SK-N-SH treated with all-trans-retinoic acid at 6 μM for 48 hours (cell line): ENCODE measurements around the gene SLC8A3.

Experiments used
- ATAC-seq: fragments of 200-7000 bp; cut with Tn5 transposase; 3 replicates; pipeline ENCODE4 v1.9.1; 2020; ENCODE audit warnings: mild to moderate bottlenecking, moderate library complexity
- ARNTL ChIP-seq: fragments of 450-650 bp; formaldehyde crosslinking; IDR thresholded peaks from 2 replicates; pipeline ENCODE4 v1.5.0; 2020; ENCODE audit warnings: low read depth, mild to moderate bottlenecking, moderate library complexity, borderline replicate concordance
- BACH2 ChIP-seq: fragments of 250-450 bp; sonication (Bioruptor Pico); IDR thresholded peaks from 2 replicates; pipeline ENCODE4 v1.9.0; 2021; ENCODE audit warnings: mild to moderate bottlenecking, borderline replicate concordance
- CSDC2 ChIP-seq: fragments of 250-450 bp; sonication (Bioruptor Pico); IDR thresholded peaks from 2 replicates; pipeline ENCODE4 v1.5.0; 2020; ENCODE audit warnings: mild to moderate bottlenecking, moderate library complexity
- ESRRG ChIP-seq: fragments of 250-450 bp; sonication (Bioruptor Pico); IDR thresholded peaks from 2 replicates; pipeline ENCODE4 v1.6.1; 2021; ENCODE audit warnings: mild to moderate bottlenecking
- GLIS3 ChIP-seq: fragments of 250-450 bp; sonication (Bioruptor Pico); IDR thresholded peaks from 2 replicates; pipeline ENCODE4 v1.5.0; 2020; ENCODE audit warnings: mild to moderate bottlenecking, moderate library complexity
- ISL1 ChIP-seq: fragments of 250-450 bp; sonication (Bioruptor Pico); IDR thresholded peaks from 2 replicates; pipeline ENCODE4 v2.1.2; 2022; ENCODE audit warnings: mild to moderate bottlenecking, moderate library complexity
- OSR1 ChIP-seq: fragments of 250-450 bp; sonication (Bioruptor Pico); IDR thresholded peaks from 2 replicates; pipeline ENCODE4 v1.8.0; 2022; ENCODE audit warnings: moderate library complexity, mild to moderate bottlenecking, inconsistent platforms
- PPARA ChIP-seq: fragments of 250-450 bp; sonication (Bioruptor Pico); IDR thresholded peaks from 2 replicates; pipeline ENCODE4 v1.5.0; 2020; ENCODE audit warnings: mild to moderate bottlenecking, borderline replicate concordance
- RARB ChIP-seq: fragments of 250-450 bp; sonication (Bioruptor Pico); IDR thresholded peaks from 2 replicates; pipeline ENCODE4 v1.8.0; 2021; ENCODE audit warnings: mild to moderate bottlenecking, moderate library complexity
- SNAI2 ChIP-seq: fragments of 250-450 bp; sonication (Bioruptor Pico); IDR thresholded peaks from 2 replicates; pipeline ENCODE4 v1.5.0; 2020; ENCODE audit warnings: mild to moderate bottlenecking, moderate library complexity
- TCF4 ChIP-seq: fragments of 250-450 bp; sonication (Bioruptor Pico); IDR thresholded peaks from 2 replicates; pipeline ENCODE4 v1.8.0; 2021; ENCODE audit warnings: mild to moderate bottlenecking, moderate library complexity, borderline replicate concordance
- TOX ChIP-seq: fragments of 250-450 bp; sonication (Bioruptor Pico); IDR thresholded peaks from 2 replicates; pipeline ENCODE4 v1.8.0; 2021; ENCODE audit warnings: mild to moderate bottlenecking, moderate library complexity, borderline replicate concordance
- ZC3H10 ChIP-seq: fragments of 250-450 bp; sonication (Bioruptor Pico); IDR thresholded peaks from 2 replicates; pipeline ENCODE4 v1.5.1; 2021; ENCODE audit warnings: mild to moderate bottlenecking, moderate library complexity
- ZFP3 ChIP-seq: fragments of 250-450 bp; sonication (Bioruptor Pico); IDR thresholded peaks from 2 replicates; pipeline ENCODE4 v1.5.0; 2020; ENCODE audit warnings: mild to moderate bottlenecking, moderate library complexity
- ZFP30 ChIP-seq: fragments of 450-650 bp; formaldehyde crosslinking; IDR thresholded peaks from 2 replicates; pipeline ENCODE4 v1.5.0; 2022; ENCODE audit warnings: mild to moderate bottlenecking, moderate library complexity
- ZNF565 ChIP-seq: fragments of 450-650 bp; formaldehyde crosslinking; conservative IDR thresholded peaks from 2 replicates; pipeline ENCODE4 v1.5.0; 2020; ENCODE audit warnings: low read depth, mild to moderate bottlenecking, moderate library complexity
- ZNF70 ChIP-seq: fragments of 450-650 bp; formaldehyde crosslinking; IDR thresholded peaks from 2 replicates; pipeline ENCODE4 v1.5.0; 2020; ENCODE audit warnings: mild to moderate bottlenecking, moderate library complexity
- ZNF8 ChIP-seq: fragments of 450-650 bp; formaldehyde crosslinking; IDR thresholded peaks from 2 replicates; pipeline ENCODE4 v1.5.0; 2020; ENCODE audit warnings: mild to moderate bottlenecking, moderate library complexity
- TF ChIP-seq, protein P1 (sequence below): fragments of 250-450 bp; sonication (Bioruptor Pico); IDR thresholded peaks from 2 replicates; pipeline ENCODE4 v1.8.0; 2021; ENCODE audit warnings: low read depth, mild to moderate bottlenecking, moderate library complexity, borderline replicate concordance
- TF ChIP-seq, protein P2 (sequence below): fragments of 250-450 bp; sonication (Bioruptor Pico); IDR thresholded peaks from 2 replicates; pipeline ENCODE4 v1.5.1; 2020; ENCODE audit warnings: low read depth, mild to moderate bottlenecking, moderate library complexity
- TF ChIP-seq, protein P3 (sequence below): fragments of 250-450 bp; sonication (Bioruptor Pico); IDR thresholded peaks from 2 replicates; pipeline ENCODE4 v1.5.1; 2021; ENCODE audit warnings: mild to moderate bottlenecking, moderate library complexity
- TF ChIP-seq, protein P4 (sequence below): fragments of 250-450 bp; sonication (Bioruptor Pico); IDR thresholded peaks from 2 replicates; pipeline ENCODE4 v1.8.0; 2020; ENCODE audit warnings: mild to moderate bottlenecking, moderate library complexity, borderline replicate concordance
- TF ChIP-seq, protein P5 (sequence below): fragments of 250-450 bp; sonication (Bioruptor Pico); IDR thresholded peaks from 2 replicates; pipeline ENCODE4 v1.5.0; 2020; ENCODE audit warnings: mild to moderate bottlenecking, moderate library complexity

SLC8A3 gene

DNA sequence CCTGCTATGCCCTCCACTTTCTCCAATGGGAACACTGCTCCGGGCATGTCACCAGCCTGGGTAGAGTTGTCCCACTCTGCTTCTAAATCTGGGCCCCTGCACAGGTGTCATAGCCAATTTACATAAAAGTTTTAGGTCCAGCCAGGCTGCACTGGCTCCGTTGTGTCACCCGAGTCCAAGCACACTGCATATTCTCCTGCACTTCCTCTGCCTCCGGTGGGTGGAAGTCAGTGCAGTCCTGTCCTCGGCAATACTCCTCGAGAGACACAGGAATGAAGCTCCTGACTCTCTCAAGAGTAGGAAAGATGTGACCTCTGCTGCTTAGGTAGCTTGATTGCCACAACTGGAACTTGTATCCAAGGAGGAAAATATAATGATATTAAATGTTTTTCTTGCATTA is 15.2 kb downstream of the SLC8A3 start:
- TF ChIP-seq BACH2 (CRISPR knock-in tag), result no peak
- no peak for ATAC-seq

DNA sequence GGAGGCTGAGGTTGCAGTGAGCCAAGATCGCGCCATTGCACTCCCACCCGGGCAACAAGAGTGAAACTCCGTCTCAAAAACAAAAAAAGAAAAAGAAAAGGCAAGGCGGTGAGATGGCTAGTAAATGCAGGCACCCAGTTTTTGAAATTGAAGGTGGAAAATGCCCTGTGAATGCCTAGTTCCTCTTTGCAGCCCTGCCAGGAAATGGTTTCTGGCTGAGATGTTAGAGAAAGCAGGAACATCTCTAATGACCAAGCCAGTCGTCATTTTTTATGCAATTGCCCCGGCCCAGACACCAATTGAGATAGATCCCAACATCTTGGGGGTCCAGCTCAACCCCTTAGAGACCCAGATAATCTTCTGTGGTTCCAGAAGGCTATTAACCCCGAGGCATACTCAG is 17.0 kb downstream of the SLC8A3 start:
- TF ChIP-seq ZFP3 (CRISPR knock-in tag) (no peak), ZNF565 (CRISPR knock-in tag) (no peak), TCF4 (CRISPR knock-in tag) (no peak), SNAI2 (no peak), ZC3H10 (CRISPR knock-in tag) (no peak), ZFP30 (CRISPR knock-in tag) (no peak), OSR1 (CRISPR knock-in tag) (no peak), RARB (CRISPR knock-in tag) (no peak), ZNF8 (CRISPR knock-in tag) (no peak), ZNF70 (CRISPR knock-in tag) (no peak), ESRRG (no peak), ISL1 (CRISPR knock-in tag) (no peak), BACH2 (CRISPR knock-in tag) (no peak), CSDC2 (CRISPR knock-in tag) (no peak), PPARA (no peak)
- TF ChIP-seq, protein P1, sequence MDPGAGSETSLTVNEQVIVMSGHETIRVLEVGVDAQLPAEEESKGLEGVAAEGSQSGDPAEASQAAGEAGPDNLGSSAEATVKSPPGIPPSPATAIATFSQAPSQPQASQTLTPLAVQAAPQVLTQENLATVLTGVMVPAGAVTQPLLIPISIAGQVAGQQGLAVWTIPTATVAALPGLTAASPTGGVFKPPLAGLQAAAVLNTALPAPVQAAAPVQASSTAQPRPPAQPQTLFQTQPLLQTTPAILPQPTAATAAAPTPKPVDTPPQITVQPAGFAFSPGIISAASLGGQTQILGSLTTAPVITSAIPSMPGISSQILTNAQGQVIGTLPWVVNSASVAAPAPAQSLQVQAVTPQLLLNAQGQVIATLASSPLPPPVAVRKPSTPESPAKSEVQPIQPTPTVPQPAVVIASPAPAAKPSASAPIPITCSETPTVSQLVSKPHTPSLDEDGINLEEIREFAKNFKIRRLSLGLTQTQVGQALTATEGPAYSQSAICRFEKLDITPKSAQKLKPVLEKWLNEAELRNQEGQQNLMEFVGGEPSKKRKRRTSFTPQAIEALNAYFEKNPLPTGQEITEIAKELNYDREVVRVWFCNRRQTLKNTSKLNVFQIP (CRISPR knock-in tag), result no peak
- TF ChIP-seq, protein P2, sequence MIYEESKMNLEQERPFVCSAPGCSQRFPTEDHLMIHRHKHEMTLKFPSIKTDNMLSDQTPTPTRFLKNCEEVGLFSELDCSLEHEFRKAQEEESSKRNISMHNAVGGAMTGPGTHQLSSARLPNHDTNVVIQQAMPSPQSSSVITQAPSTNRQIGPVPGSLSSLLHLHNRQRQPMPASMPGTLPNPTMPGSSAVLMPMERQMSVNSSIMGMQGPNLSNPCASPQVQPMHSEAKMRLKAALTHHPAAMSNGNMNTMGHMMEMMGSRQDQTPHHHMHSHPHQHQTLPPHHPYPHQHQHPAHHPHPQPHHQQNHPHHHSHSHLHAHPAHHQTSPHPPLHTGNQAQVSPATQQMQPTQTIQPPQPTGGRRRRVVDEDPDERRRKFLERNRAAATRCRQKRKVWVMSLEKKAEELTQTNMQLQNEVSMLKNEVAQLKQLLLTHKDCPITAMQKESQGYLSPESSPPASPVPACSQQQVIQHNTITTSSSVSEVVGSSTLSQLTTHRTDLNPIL (CRISPR knock-in tag), result no peak
- ATAC-seq, result no peak

- no peak for ATAC-seq
- TF ChIP-seq SNAI2 (no peak), ZNF8 (CRISPR knock-in tag) (no peak), TCF4 (CRISPR knock-in tag) (no peak), RARB (CRISPR knock-in tag) (no peak)
- TF ChIP-seq, all 23 proteins: peak for 0
Measured at GRCh38 chr14:70170976-70171375, 17.8 kb downstream of the SLC8A3 start.

GRCh38 chr14:70168406-70168805 is 20.3 kb downstream of the SLC8A3 start:
- TF ChIP-seq, protein P1 (CRISPR knock-in tag), result no peak
- TF ChIP-seq TOX (CRISPR knock-in tag) (no peak), ZFP30 (CRISPR knock-in tag) (no peak), RARB (CRISPR knock-in tag) (no peak), PPARA (no peak), SNAI2 (no peak), CSDC2 (CRISPR knock-in tag) (no peak), ARNTL (no peak), ZC3H10 (CRISPR knock-in tag) (no peak), GLIS3 (CRISPR knock-in tag) (no peak), ESRRG (no peak), BACH2 (CRISPR knock-in tag) (no peak), TCF4 (CRISPR knock-in tag) (no peak), ZNF8 (CRISPR knock-in tag) (no peak), ZNF565 (CRISPR knock-in tag) (no peak)
- TF ChIP-seq, protein P3, sequence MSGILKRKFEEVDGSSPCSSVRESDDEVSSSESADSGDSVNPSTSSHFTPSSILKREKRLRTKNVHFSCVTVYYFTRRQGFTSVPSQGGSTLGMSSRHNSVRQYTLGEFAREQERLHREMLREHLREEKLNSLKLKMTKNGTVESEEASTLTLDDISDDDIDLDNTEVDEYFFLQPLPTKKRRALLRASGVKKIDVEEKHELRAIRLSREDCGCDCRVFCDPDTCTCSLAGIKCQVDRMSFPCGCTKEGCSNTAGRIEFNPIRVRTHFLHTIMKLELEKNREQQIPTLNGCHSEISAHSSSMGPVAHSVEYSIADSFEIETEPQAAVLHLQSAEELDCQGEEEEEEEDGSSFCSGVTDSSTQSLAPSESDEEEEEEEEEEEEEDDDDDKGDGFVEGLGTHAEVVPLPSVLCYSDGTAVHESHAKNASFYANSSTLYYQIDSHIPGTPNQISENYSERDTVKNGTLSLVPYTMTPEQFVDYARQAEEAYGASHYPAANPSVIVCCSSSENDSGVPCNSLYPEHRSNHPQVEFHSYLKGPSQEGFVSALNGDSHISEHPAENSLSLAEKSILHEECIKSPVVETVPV, result no peak
- TF ChIP-seq, protein P2 (CRISPR knock-in tag), result no peak
- TF ChIP-seq, protein P4, sequence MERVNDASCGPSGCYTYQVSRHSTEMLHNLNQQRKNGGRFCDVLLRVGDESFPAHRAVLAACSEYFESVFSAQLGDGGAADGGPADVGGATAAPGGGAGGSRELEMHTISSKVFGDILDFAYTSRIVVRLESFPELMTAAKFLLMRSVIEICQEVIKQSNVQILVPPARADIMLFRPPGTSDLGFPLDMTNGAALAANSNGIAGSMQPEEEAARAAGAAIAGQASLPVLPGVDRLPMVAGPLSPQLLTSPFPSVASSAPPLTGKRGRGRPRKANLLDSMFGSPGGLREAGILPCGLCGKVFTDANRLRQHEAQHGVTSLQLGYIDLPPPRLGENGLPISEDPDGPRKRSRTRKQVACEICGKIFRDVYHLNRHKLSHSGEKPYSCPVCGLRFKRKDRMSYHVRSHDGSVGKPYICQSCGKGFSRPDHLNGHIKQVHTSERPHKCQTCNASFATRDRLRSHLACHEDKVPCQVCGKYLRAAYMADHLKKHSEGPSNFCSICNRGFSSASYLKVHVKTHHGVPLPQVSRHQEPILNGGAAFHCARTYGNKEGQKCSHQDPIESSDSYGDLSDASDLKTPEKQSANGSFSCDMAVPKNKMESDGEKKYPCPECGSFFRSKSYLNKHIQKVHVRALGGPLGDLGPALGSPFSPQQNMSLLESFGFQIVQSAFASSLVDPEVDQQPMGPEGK (CRISPR knock-in tag), result no peak
- TF ChIP-seq, protein P5, sequence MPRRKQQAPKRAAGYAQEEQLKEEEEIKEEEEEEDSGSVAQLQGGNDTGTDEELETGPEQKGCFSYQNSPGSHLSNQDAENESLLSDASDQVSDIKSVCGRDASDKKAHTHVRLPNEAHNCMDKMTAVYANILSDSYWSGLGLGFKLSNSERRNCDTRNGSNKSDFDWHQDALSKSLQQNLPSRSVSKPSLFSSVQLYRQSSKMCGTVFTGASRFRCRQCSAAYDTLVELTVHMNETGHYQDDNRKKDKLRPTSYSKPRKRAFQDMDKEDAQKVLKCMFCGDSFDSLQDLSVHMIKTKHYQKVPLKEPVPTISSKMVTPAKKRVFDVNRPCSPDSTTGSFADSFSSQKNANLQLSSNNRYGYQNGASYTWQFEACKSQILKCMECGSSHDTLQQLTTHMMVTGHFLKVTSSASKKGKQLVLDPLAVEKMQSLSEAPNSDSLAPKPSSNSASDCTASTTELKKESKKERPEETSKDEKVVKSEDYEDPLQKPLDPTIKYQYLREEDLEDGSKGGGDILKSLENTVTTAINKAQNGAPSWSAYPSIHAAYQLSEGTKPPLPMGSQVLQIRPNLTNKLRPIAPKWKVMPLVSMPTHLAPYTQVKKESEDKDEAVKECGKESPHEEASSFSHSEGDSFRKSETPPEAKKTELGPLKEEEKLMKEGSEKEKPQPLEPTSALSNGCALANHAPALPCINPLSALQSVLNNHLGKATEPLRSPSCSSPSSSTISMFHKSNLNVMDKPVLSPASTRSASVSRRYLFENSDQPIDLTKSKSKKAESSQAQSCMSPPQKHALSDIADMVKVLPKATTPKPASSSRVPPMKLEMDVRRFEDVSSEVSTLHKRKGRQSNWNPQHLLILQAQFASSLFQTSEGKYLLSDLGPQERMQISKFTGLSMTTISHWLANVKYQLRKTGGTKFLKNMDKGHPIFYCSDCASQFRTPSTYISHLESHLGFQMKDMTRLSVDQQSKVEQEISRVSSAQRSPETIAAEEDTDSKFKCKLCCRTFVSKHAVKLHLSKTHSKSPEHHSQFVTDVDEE, result no peak
- TF ChIP-seq, all 23 proteins: peak for 0
- no peak for ATAC-seq
